IMR-90 (cell line): ENCODE data around the gene ADM5. TPM values are rescaled to one million over a fixed set of nuclear protein-coding genes. Genes with fewer than 3 reads are reported as not detected.

ENCODE experiments used
- BHLHE40 ChIP-seq: fragments of 150-350 bp; IDR thresholded peaks from 2 replicates; pipeline ENCODE4 v1.6.1; 2016; ENCODE audit warnings: mild to moderate bottlenecking, low read depth, low read length
- ELK1 ChIP-seq: fragments of 150-350 bp; IDR thresholded peaks from 2 replicates; pipeline ENCODE4 v1.6.1; 2016; ENCODE audit warnings: low read depth, mild to moderate bottlenecking, low read length, moderate library complexity, borderline replicate concordance
- polyA plus RNA-seq, 3 experiments: library from polyadenylated mRNA; depleted of rRNA; stranded (reverse); fragments of >200 nt; gene quantifications; 2 replicates each; pipeline ENCODE4 v1.2.3, GENCODE V29; 2012; ENCODE audit warnings: low replicate concordance in 1 of 3
- total RNA-seq: library from RNA; depleted of rRNA; stranded (reverse); fragments of >200 nt; gene quantifications from 2 replicates; pipeline ENCODE4 v1.2.3, GENCODE V29; 2012
- TF ChIP-seq, protein P1 (sequence below): conservative IDR thresholded peaks from 2 replicates; pipeline ENCODE4 v1.5.1; 2012; ENCODE audit warnings: mild to moderate bottlenecking, low read depth, low read length, improper control_type of control experiment

ADM5 gene
- total and polyA plus RNA-seq, 2 of the 4 experiments (the other 2 are of a cell fraction), result 0.18 to 0.99 TPM

- TF ChIP-seq, protein P1, sequence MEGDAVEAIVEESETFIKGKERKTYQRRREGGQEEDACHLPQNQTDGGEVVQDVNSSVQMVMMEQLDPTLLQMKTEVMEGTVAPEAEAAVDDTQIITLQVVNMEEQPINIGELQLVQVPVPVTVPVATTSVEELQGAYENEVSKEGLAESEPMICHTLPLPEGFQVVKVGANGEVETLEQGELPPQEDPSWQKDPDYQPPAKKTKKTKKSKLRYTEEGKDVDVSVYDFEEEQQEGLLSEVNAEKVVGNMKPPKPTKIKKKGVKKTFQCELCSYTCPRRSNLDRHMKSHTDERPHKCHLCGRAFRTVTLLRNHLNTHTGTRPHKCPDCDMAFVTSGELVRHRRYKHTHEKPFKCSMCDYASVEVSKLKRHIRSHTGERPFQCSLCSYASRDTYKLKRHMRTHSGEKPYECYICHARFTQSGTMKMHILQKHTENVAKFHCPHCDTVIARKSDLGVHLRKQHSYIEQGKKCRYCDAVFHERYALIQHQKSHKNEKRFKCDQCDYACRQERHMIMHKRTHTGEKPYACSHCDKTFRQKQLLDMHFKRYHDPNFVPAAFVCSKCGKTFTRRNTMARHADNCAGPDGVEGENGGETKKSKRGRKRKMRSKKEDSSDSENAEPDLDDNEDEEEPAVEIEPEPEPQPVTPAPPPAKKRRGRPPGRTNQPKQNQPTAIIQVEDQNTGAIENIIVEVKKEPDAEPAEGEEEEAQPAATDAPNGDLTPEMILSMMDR, result no peak
- TF ChIP-seq BHLHE40 (no peak), ELK1 (no peak)
Observed at GRCh38 chr19:49660338-49660961, 28.9 kb upstream of the ADM5 start (continued).
